Measurements from ENCODE around the gene UNCX. TPM values are rescaled to one million over a fixed set of nuclear protein-coding genes. Genes with fewer than 3 reads are reported as not detected.

The UNCX gene
- total RNA-seq, 2 donors from 2014 or later = not detected

DNA sequence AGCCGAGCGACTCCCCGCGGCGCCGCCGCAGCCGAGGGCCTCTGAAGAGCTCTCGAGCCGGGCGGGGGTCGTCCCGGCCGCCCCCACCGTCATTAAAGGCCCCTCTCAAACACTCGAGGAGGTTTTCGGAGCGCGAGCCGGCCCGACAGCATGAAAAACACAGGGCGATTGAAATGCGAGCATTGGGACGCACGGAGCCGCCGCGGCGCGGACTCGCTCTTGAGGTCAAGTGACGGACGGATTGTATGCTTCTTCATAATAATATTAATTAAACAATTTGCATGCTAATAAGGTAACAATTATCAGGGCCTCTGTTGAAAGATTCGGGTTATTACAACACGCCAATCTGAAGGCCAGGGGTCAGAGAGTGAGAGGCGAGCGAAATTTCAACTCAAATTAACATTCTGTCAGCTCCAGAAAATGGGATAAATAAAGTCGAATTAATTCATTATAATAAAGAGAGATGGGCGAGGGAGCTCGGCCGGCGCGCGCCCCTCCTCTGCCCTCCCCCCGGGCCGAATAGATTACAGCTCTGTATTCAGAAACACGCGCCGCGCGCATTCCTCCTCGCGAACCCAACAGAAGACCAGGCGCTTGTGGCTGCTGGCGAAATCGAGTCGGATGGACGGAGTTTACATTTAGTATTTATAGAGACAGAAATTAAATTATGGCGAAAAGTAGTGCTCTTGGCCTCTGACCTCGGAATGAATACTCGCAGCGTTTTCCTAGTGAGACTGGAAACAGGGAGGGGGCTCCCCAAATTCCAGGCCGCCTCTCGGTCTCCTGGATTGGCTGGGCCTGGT lies 2.1 kb upstream of the UNCX start:
- TF ChIP-seq, protein P1, sequence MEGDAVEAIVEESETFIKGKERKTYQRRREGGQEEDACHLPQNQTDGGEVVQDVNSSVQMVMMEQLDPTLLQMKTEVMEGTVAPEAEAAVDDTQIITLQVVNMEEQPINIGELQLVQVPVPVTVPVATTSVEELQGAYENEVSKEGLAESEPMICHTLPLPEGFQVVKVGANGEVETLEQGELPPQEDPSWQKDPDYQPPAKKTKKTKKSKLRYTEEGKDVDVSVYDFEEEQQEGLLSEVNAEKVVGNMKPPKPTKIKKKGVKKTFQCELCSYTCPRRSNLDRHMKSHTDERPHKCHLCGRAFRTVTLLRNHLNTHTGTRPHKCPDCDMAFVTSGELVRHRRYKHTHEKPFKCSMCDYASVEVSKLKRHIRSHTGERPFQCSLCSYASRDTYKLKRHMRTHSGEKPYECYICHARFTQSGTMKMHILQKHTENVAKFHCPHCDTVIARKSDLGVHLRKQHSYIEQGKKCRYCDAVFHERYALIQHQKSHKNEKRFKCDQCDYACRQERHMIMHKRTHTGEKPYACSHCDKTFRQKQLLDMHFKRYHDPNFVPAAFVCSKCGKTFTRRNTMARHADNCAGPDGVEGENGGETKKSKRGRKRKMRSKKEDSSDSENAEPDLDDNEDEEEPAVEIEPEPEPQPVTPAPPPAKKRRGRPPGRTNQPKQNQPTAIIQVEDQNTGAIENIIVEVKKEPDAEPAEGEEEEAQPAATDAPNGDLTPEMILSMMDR (IDR thresholded peaks at IDR 0.05) = no peak
- Histone ChIP-seq H3K27me3 (peaks cover 94% of the 10 kb centered on the region), H3K27ac (no peak overlapping the region), H3K4me3 (no peak overlapping the region), H3K36me3 (no peaks in the 10 kb centered on the region), H3K9ac (ENCODE audit: low read depth in 2 of 2, low read length in 2 of 2) (no peak overlapping the region), H3K4me1 (no peaks in the 10 kb centered on the region), H3K9me3 (no peaks in the 10 kb centered on the region)
- no peak for DNase-seq
- intact Hi-C loops (cut with DNase I) = no loop called here

DNA sequence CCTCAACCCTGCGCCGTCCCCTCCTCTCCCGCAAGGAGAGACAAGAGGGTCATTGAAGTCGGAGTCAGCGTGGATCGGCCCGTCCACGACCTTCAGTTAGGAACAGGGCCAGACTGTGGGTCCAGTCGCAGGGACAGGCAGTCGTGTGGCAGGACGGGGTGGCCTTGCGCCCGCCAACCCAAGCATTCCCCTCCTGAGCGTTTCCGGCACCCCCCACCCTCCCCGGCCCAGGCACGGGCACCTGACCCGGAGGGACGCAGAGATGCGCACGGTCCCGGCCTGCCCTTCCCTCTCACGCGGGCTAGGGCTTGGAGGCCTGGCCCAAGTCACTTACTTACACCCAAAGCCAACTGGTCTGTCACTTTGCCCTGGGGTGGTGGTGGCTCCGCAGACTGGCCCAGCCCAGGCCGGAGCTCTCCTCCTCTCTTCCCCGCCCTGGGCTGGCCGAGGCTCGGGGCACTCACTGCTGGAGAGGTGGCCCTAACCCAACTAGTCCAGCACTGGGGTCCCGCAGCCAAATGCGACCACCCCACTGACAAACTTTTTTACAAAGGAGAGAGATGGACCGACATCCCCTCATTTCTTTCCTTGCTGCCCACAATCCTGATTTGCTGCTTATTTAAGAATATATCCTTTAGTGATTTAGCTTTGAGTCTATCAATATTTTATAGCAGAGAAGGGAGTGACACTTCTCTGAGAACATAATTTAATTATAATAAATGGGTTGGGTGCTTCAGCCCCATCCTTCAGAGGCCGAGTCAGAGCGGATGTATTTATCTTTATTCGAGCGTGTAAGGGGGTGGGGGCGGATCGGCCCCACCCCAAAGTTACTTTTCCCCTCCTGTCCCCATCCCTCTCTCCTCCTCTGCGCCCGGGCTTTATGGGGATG lies 1.2 kb upstream of the UNCX start:
- no peak overlapping the region for H3K4me3 ChIP-seq
- peaks cover 88% of the 10 kb centered on the region for H3K27me3 ChIP-seq
- DNase-seq = no peak
- H3K9me3 ChIP-seq = no peaks in the 10 kb centered on the region
- TF ChIP-seq, protein P1 (IDR thresholded peaks at IDR 0.05) = no peak
- intact Hi-C loops (cut with DNase I) = no loop called here
- H3K4me1 ChIP-seq = no peaks in the 10 kb centered on the region
- no peak overlapping the region for H3K9ac ChIP-seq (ENCODE audit: low read depth in 2 of 2, low read length in 2 of 2)
- no peak overlapping the region for H3K27ac ChIP-seq
- H3K36me3 ChIP-seq = no peaks in the 10 kb centered on the region

DNA sequence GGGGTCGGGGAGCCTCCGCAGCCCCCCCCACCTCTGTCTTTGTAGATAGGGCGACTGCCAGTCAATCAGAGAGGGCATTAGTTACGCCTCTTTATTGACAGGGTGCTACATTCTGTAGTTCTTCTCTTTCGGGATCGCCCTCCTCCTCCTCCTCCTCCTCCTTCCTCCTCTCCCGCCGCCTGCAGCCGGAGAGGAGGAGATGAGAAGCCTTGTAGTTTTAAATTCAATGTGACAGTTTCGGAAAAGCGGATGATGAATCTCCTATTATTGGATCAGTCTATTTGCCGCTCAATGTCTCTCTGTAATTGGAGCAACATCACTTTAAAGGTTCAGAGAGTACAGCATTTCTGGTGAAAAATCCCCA lies 587 bp upstream of the UNCX start:
- no peak overlapping the region for H3K9ac ChIP-seq (ENCODE audit: low read depth in 2 of 2, low read length in 2 of 2)
- no peaks in the 10 kb centered on the region for H3K36me3 ChIP-seq
- intact Hi-C loops (cut with DNase I) = no loop called here
- H3K4me1 ChIP-seq = no peaks in the 10 kb centered on the region
- peaks cover 85% of the 10 kb centered on the region for H3K27me3 ChIP-seq
- H3K27ac ChIP-seq = no peak overlapping the region
- no peak overlapping the region for H3K4me3 ChIP-seq
- H3K9me3 ChIP-seq = no peaks in the 10 kb centered on the region
- no peak for DNase-seq
- TF ChIP-seq, protein P1 (IDR thresholded peaks at IDR 0.05) = no peak

DNA sequence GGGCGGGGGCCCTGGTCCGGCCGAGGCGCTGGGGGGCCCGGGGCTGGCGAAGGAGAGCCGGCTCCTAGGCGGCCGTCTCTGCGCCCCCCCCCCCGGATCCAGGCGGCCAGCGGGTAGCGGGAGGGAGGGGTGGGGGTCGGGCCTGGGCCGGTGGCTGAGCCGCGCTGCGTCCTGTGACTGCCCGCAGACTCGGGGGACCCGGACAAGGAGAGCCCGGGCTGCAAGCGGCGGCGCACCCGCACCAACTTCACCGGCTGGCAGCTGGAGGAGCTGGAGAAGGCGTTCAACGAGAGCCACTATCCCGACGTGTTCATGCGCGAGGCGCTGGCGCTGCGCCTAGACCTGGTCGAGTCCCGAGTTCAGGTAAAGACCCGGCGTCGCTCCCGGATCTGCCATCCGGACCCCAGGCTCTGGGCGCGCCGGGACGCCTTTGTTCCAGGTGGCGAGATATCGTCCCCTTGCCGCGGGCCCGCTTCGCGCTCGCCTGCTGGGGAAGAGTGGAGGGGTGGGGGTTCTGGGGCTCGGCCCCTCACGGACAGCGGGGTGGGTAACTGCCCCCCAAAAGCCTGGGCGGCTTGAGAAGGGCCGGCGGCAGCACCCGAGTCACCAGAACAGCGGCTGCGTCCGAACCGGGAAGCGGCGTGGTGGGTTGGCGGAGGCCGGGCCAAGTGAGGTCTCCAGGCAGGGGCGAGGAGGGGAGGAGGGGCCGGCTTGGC lies 819 bp downstream of the UNCX start:
- H3K9me3 ChIP-seq = no peaks in the 10 kb centered on the region
- no peaks in the 10 kb centered on the region for H3K36me3 ChIP-seq
- no peak overlapping the region for H3K9ac ChIP-seq (ENCODE audit: low read depth in 2 of 2, low read length in 2 of 2)
- H3K4me1 ChIP-seq = no peaks in the 10 kb centered on the region
- no peak overlapping the region for H3K27ac ChIP-seq
- H3K4me3 ChIP-seq = no peak overlapping the region
- TF ChIP-seq, protein P1 (IDR thresholded peaks at IDR 0.05) = no peak
- DNase-seq = no peak
- peaks cover 85% of the 10 kb centered on the region for H3K27me3 ChIP-seq
- intact Hi-C loops (cut with DNase I) = no loop called here
